ENCODE data around the gene POLR2F.
A peak's percentile ranks its signal among the peaks of the same experiment; 100 is the strongest.

The POLR2F gene

GRCh38 chr22:37953437-37954179, at the start of gene POLR2F, which contains the start of gene C22orf23:
Gene POLR2F, plus strand, starts transcription at chr22:37953699. Its CDS starts 89 bp downstream, at chr22:37953788.
Gene C22orf23, minus strand, starts transcription at chr22:37953601. Its CDS starts 452 bp downstream, at chr22:37953149.
- peak; percentile 90 for DNase-seq

- no peak for DNase-seq
Observed at GRCh38 chr22:37904572-37905533, 48.6 kb upstream of the POLR2F start.

GRCh38 chr22:37905534-37906363, 47.8 kb upstream of the POLR2F start, which contains the start of gene MICALL1:
Gene MICALL1, plus strand, starts transcription at chr22:37906297. Its CDS starts 126 bp downstream, at chr22:37906423.
- DNase-seq = peak; percentile 1

- DNase-seq = no peak
Observed at GRCh38 chr22:37906364-37907008, 47.0 kb upstream of the POLR2F start.

DNA sequence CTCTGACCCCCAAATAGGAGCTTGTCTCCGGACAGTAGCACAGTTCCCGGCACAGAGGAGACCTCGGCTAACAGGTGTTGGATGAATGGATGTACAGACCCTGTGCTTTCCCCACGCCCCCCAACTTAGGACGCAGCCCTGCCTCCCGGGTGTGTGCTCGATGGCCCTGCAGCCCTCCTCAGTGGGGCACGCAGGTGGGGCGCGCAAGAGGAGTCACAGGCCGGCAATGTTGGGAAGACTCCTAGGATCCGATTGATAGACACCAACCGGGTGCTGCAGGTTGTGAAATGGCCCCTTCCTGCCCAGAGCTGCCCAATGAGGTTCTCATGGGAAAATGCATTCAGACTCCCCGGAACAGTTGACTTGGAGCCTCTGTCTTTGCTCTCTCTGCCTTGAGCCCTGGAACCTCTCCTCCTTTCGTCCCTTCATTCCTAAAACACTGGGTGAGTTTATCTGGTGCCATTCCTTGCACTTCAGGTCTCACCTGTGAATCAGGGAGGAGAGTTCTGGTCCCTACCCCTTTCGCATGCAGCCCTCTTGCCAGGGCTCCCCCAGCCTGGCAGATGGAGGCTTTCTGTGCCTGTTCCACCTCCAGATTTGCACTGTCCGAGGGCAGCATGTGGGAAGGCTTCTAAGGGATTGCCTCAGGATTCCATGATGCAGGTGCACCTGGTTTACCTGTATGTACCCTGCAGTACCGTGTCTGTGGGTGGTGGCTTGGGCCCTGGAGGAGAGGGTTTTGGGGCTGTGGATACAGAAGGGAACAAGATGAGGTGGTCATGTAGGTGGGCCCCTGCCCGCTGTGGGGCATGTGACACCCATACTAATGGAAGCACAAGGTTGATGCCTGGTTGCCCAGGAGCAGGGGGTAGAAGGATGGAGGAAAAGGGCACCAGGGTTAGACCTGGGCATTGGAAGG, 46.2 kb upstream of the POLR2F start:
- no peak for DNase-seq

GRCh38 chr22:37909766-37910165, 43.7 kb upstream of the POLR2F start:
- no peak for DNase-seq

- DNase-seq = no peak
Observed at GRCh38 chr22:37910890-37911672, 42.4 kb upstream of the POLR2F start.

DNA sequence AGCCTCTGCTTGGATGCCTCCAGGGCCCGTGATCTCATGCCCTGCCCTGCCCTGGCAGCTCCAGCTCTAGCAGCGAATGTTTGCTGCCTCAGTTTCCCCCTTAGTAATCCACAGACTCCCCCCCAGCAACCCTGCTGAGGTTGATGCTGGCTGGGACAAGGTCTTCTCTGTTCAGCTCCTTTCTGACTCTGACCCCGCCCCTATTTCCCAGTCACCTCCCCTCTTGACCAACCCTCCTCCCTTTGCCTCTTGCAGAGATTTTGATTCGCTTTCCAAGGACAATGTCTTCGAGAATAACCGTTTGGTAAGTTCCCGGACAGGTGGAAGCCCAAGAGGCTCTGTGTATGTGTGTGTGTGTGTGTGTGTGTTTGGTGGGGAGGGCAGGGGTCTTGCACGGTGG, 41.8 kb upstream of the POLR2F start:
- DNase-seq = no peak

DNA sequence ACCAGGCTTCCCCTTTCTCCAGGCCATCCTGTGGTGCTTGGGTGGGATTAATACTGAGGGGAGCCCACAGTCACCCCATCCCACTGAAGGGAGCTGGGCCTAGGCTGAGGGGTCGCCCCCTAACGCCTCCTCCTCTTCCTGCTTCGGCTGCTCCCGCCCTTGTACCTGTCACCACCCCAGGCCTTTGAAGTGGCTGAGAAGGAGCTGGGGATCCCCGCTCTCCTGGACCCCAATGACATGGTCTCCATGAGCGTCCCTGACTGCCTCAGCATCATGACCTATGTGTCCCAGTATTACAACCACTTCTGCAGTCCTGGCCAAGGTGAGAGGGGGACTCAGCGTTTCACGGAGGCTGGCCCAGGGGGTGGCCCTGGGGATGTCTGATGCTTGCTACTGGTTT, 41.3 kb upstream of the POLR2F start:
- no peak for DNase-seq

GRCh38 chr22:37913233-37913721, 40.2 kb upstream of the POLR2F start:
- no peak for DNase-seq

- no peak for DNase-seq
Observed at GRCh38 chr22:37916311-37916710, 37.2 kb upstream of the POLR2F start.

GRCh38 chr22:37917874-37918548, 35.5 kb upstream of the POLR2F start:
- DNase-seq = no peak

DNA sequence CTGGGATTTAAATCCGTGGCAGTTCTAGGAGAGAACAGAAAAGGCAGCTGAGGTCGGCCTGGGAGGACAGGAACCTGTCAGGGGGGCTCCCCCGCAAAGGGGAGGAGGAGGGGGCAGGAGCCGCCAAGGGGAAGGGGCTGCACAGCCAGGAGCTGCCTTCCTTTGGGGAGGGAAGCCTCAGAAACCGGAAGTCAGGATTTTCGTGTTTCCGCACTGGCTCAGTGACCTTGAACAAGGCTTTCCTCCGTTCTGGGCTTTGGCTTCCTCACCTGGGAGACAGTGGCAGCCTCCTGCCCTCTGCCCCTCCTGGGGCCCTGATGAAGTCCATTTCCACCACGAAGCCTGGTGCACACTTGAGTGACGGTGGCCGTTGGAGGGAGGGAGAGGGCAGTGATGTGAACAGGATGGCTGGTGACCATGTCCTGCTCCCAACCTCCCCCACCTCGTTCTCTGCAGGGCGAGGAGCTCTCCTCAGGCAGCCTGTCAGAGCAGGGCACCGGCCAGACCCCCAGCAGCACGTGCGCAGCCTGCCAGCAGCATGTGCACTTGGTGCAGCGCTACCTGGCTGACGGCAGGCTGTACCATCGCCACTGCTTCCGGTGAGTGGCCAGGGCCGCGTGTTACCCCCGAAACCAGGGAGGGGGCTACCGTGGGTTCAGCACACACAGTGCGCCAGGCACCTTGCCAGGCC, 34.8 kb upstream of the POLR2F start:
- no peak for DNase-seq

DNA sequence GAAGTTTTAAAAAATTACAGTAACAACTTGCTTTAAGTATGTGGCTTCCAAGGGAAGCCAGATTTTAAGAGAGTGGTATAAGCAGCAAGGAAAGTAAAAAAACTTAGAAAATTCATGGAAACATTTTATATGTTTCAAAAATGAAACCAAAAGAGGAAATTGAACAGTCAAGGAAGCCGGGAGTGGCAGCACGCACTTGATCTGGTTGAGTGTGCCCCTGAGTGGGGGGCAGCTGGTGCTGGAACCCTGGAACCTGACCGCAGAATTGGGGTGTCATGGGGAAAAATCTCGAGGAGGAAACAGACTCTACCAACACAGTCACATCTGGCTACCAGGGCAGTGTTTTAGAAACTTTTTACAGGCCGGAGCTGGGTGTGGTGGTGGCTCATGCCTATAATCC, 33.4 kb upstream of the POLR2F start:
- no peak for DNase-seq

DNA sequence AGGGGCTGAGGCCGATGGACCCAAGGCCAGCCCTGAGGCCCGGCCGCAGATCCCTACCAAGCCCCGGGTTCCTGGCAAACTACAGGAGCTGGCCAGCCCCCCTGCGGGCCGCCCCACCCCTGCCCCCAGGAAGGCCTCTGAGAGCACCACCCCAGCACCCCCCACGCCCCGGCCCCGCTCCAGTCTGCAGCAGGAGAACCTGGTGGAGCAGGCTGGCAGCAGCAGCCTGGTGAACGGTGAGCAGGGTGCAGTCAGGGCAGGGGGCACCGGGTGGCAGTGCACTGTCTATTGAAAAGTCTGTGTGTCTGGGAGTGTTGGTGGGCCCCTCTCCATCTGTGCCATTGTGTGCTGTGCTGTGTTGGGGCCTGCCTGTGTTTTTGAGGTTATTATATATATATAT, 31.3 kb upstream of the POLR2F start:
- DNase-seq = no peak

DNA sequence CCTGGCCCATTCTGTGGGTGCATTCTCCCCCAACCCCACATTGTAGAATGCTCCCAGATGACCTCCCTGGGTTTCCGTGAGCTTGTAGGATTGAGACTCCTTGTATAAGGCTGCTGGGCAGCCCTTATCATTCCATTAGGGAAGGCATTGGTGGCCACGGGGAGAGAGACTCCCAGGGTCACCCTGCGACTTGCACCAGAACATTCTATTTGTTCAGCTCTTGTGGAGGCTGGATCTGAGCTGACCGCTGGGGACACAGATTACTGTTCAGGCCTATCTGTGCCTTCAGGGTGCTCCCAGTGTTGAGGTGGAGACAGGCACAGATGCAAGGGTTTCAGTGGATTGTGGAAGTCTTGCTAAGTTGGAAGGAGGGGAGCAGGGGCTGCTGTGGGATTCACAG, 29.6 kb upstream of the POLR2F start:
- no peak for DNase-seq

- DNase-seq = no peak
Observed at GRCh38 chr22:37924386-37925065, 29.0 kb upstream of the POLR2F start.

GRCh38 chr22:37925330-37925729, 28.2 kb upstream of the POLR2F start:
- DNase-seq = no peak
